Activated naive CD4-positive, alpha-beta T cell treated with anti-CD3 and anti-CD28 coated beads, Interleukin-2, amount 50 U/mL, for 24 hours (primary cell): ENCODE measurements around the gene WDR20.

Experiments
- H3K27ac Mint-ChIP-seq: one replicate; pipeline ENCODE4 v1.8.0; 2021; ENCODE audit warnings: mild to moderate bottlenecking, mixed read lengths
- H3K27me3 Mint-ChIP-seq: one replicate; pipeline ENCODE4 v1.8.0; 2021; ENCODE audit warnings: mixed read lengths
- H3K36me3 Mint-ChIP-seq: one replicate; pipeline ENCODE4 v1.8.0; 2021; ENCODE audit warnings: mixed read lengths
- H3K4me1 Mint-ChIP-seq: one replicate; pipeline ENCODE4 v1.8.0; 2021; ENCODE audit warnings: mixed read lengths
- H3K4me3 Mint-ChIP-seq: one replicate; pipeline ENCODE4 v1.8.0; 2021; ENCODE audit warnings: mild to moderate bottlenecking, mixed read lengths
- H3K9me3 Mint-ChIP-seq: one replicate; pipeline ENCODE4 v1.8.0; 2021; ENCODE audit warnings: mixed read lengths

The WDR20 gene

DNA sequence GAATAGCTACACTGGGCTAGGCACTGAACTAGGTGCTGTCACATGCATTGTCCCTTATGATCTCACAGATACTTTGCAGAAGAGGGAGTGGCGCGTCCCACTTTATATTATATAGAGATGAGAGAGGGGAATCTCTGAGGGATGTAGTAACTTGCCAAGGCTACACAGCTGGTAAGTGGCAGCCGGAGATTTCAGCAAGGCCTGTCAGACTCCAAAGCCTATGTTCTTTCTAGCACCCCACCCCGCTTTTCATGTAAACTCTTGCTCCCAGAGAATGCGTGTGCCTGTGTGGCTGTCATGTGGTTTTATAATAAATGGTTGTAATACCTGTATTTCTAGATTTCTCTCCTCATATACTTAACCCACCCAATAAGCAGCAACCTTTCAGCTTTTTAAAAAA is 39.1 kb downstream of the WDR20 start:
- Mint-ChIP-seq H3K27me3 (no peaks in the 10 kb centered on the region), H3K36me3 (peaks cover 8% of the 10 kb centered on the region), H3K4me3 (no peak overlapping the region), H3K9me3 (no peaks in the 10 kb centered on the region), H3K4me1 (peaks cover 80% of the 10 kb centered on the region), H3K27ac (peak overlapping the region; percentile 24)

- Mint-ChIP-seq H3K9me3 (no peaks in the 10 kb centered on the region), H3K4me3 (no peak overlapping the region), H3K36me3 (peaks cover 4% of the 10 kb centered on the region), H3K27me3 (no peaks in the 10 kb centered on the region), H3K4me1 (peaks cover 87% of the 10 kb centered on the region), H3K27ac (peak overlapping the region; percentile 69)
Measured at GRCh38 chr14:102180248-102180998, 40.7 kb downstream of the WDR20 start.

- Mint-ChIP-seq H3K9me3 (no peaks in the 10 kb centered on the region), H3K4me3 (no peak overlapping the region), H3K36me3 (peaks cover 4% of the 10 kb centered on the region), H3K27me3 (no peaks in the 10 kb centered on the region), H3K4me1 (peaks cover 88% of the 10 kb centered on the region), H3K27ac (peak overlapping the region; percentile 69)
Measured at GRCh38 chr14:102181187-102181586, 41.5 kb downstream of the WDR20 start.

- no peaks in the 10 kb centered on the region for H3K9me3 Mint-ChIP-seq
- peaks cover 1% of the 10 kb centered on the region for H3K36me3 Mint-ChIP-seq
- no peak overlapping the region for H3K27ac Mint-ChIP-seq
- peaks cover 88% of the 10 kb centered on the region for H3K4me1 Mint-ChIP-seq
- no peak overlapping the region for H3K4me3 Mint-ChIP-seq
- no peaks in the 10 kb centered on the region for H3K27me3 Mint-ChIP-seq
Measured at GRCh38 chr14:102182190-102182589, 42.5 kb downstream of the WDR20 start.

GRCh38 chr14:102182936-102183619 is 43.4 kb downstream of the WDR20 start:
- Mint-ChIP-seq H3K4me1 (peaks cover 85% of the 10 kb centered on the region), H3K9me3 (no peaks in the 10 kb centered on the region), H3K4me3 (peak overlapping the region; percentile 45), H3K27ac (peak overlapping the region; percentile 94), H3K27me3 (no peaks in the 10 kb centered on the region), H3K36me3 (peaks cover 1% of the 10 kb centered on the region)

- Mint-ChIP-seq H3K36me3 (peaks cover 1% of the 10 kb centered on the region), H3K4me1 (peaks cover 77% of the 10 kb centered on the region), H3K4me3 (peak overlapping the region; percentile 67), H3K9me3 (no peaks in the 10 kb centered on the region), H3K27me3 (no peaks in the 10 kb centered on the region), H3K27ac (peak overlapping the region; percentile 94)
Measured at GRCh38 chr14:102183886-102184285, 44.2 kb downstream of the WDR20 start.

DNA sequence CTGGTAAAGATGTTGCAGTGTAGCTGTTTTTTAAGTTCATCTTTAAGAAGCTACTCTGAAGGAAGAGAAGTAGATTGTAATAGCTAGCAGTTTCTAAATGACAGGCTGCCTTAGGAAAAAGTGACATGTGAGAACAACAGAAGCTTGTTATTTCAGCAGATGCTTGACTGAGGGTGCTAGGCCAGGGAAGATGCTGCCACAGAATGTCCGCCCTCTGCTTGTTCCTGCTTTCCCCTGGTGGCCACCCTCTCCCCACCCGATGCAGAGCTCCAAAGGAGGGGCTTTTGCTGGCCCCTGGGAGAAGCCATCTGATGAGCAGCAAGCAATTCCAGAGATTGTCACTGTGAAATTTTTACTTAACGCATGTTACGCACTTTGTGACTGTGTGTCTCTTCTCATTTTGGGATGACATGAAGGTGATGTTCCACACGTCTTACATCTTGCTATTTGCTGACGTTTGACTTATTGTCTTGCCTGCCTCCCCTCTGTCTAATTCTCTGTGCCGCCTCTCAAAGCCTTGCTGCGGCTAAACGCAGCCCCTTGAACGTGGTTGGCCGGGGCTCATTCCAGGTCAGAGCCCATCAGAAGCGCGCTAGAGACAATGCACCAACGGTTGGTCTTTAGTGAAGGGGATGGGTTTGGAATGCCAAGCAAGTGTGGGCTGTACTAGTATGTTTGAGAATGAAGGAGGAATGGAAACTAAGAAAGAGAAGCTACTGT is 44.8 kb downstream of the WDR20 start:
- H3K4me3 Mint-ChIP-seq = peak overlapping the region; percentile 67
- no peaks in the 10 kb centered on the region for H3K9me3 Mint-ChIP-seq
- H3K36me3 Mint-ChIP-seq = peaks cover 1% of the 10 kb centered on the region
- H3K27ac Mint-ChIP-seq = peak overlapping the region; percentile 94
- peaks cover 78% of the 10 kb centered on the region for H3K4me1 Mint-ChIP-seq
- no peaks in the 10 kb centered on the region for H3K27me3 Mint-ChIP-seq

DNA sequence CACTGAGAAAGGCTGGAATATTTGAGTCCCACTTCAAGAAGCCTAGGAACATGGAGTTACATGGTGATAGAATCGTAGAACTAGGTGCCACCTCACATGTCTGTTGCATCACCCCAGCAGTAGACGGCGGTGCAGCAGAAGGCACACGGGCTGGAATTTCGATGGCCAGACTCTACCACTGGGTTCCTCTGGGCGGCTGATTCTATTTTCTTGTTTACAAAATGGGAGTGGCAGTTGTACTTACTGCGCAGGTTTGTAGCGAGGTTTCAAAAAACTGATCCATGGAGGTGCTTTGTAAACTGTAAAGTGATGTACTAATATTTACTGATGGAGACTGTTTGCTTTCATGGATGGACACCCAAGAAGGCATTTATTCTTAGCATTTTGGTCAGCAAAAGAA is 45.7 kb downstream of the WDR20 start:
- H3K36me3 Mint-ChIP-seq = peaks cover 1% of the 10 kb centered on the region
- H3K4me3 Mint-ChIP-seq = no peak overlapping the region
- peaks cover 78% of the 10 kb centered on the region for H3K4me1 Mint-ChIP-seq
- H3K27me3 Mint-ChIP-seq = no peaks in the 10 kb centered on the region
- no peak overlapping the region for H3K27ac Mint-ChIP-seq
- H3K9me3 Mint-ChIP-seq = no peaks in the 10 kb centered on the region

GRCh38 chr14:102187044-102187443 is 47.3 kb downstream of the WDR20 start:
- Mint-ChIP-seq H3K27me3 (no peaks in the 10 kb centered on the region), H3K9me3 (no peaks in the 10 kb centered on the region), H3K4me3 (peak overlapping the region; percentile 11), H3K27ac (peak overlapping the region; percentile 74), H3K4me1 (peaks cover 70% of the 10 kb centered on the region), H3K36me3 (peaks cover 1% of the 10 kb centered on the region)

GRCh38 chr14:102187568-102188001 is 47.9 kb downstream of the WDR20 start:
- Mint-ChIP-seq H3K27ac (peak overlapping the region; percentile 74), H3K4me1 (peaks cover 66% of the 10 kb centered on the region), H3K27me3 (no peaks in the 10 kb centered on the region), H3K9me3 (no peaks in the 10 kb centered on the region), H3K36me3 (peaks cover 1% of the 10 kb centered on the region), H3K4me3 (no peak overlapping the region)

GRCh38 chr14:102188187-102188586 is 48.5 kb downstream of the WDR20 start:
- H3K4me1 Mint-ChIP-seq = peaks cover 62% of the 10 kb centered on the region
- no peak overlapping the region for H3K4me3 Mint-ChIP-seq
- H3K36me3 Mint-ChIP-seq = no peaks in the 10 kb centered on the region
- H3K9me3 Mint-ChIP-seq = no peaks in the 10 kb centered on the region
- H3K27ac Mint-ChIP-seq = no peak overlapping the region
- no peaks in the 10 kb centered on the region for H3K27me3 Mint-ChIP-seq

DNA sequence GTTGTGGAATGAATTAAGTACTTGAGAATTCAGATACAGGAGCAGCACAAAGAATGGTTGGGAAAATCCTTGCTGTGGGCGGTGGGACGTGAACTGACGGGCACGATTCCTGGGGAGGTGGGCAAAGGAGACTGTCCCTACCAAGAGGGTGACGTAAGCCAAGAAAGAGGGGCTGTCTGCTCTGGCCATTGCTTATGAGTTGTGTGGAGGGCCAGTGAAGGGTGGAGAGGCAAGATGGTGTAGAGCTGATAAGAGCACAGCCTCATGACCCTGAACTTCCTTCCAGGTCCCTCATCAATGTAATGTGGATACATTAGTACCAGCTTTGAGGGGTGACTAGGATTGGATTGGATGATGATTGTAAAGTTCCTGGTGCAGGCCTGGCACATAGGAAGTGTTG is 50.2 kb downstream of the WDR20 start:
- no peaks in the 10 kb centered on the region for H3K36me3 Mint-ChIP-seq
- H3K27me3 Mint-ChIP-seq = no peaks in the 10 kb centered on the region
- H3K4me3 Mint-ChIP-seq = no peak overlapping the region
- H3K27ac Mint-ChIP-seq = no peak overlapping the region
- peaks cover 59% of the 10 kb centered on the region for H3K4me1 Mint-ChIP-seq
- no peaks in the 10 kb centered on the region for H3K9me3 Mint-ChIP-seq

- no peaks in the 10 kb centered on the region for H3K9me3 Mint-ChIP-seq
- peaks cover 11% of the 10 kb centered on the region for H3K36me3 Mint-ChIP-seq
- H3K4me3 Mint-ChIP-seq = no peak overlapping the region
- H3K27me3 Mint-ChIP-seq = no peaks in the 10 kb centered on the region
- H3K4me1 Mint-ChIP-seq = peaks cover 62% of the 10 kb centered on the region
- H3K27ac Mint-ChIP-seq = peak overlapping the region; percentile 83
Measured at GRCh38 chr14:102192840-102193502, 53.3 kb downstream of the WDR20 start.

- Mint-ChIP-seq H3K4me1 (peaks cover 74% of the 10 kb centered on the region), H3K27me3 (no peaks in the 10 kb centered on the region), H3K4me3 (no peak overlapping the region), H3K27ac (no peak overlapping the region), H3K36me3 (peaks cover 13% of the 10 kb centered on the region), H3K9me3 (no peaks in the 10 kb centered on the region)
Measured at GRCh38 chr14:102194856-102195255, 55.2 kb downstream of the WDR20 start.

DNA sequence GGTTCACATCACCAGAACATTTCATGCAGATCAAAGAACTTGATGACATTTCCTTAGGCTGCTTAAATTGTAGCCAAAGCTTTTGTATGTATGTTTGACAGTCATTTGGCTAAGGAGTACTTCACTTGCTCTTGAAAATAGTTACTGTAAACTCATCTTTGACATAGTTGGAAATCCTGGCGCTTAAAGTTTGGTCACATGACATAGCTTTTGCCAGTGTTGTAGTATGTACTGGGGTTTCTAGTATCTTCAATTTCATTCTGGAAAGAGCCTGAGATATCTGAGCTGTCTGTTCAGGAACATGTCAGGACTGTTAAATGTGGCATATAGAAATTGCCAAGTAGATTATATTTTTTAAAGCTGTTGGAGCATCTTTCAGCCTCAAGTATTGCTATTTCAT is 55.7 kb downstream of the WDR20 start:
- Mint-ChIP-seq H3K9me3 (no peaks in the 10 kb centered on the region), H3K27me3 (no peaks in the 10 kb centered on the region), H3K36me3 (peaks cover 13% of the 10 kb centered on the region), H3K4me1 (peaks cover 77% of the 10 kb centered on the region), H3K4me3 (no peak overlapping the region), H3K27ac (no peak overlapping the region)
